A673 (cell line): ENCODE measurements around the gene MPO. TPM values are rescaled to one million over a fixed set of nuclear protein-coding genes. Genes with fewer than 3 reads are reported as not detected.

ENCODE experiments used
- BruUV-seq: library from RNA; stranded (reverse); fragments of 400-500 nt; replicated peaks from 2 replicates; lab custom pipeline; 2021; lab: Mats Ljungman, UMichigan
- CTCF ChIA-PET: fragments of 300-600 bp; sonication (Branson Sonifier 250); formaldehyde crosslinking; loops from one replicate; lab custom pipeline; 2022; ENCODE audit warnings: antibody characterized with exemption; lab: Charles Lee
- POLR2A ChIA-PET: fragments of 300-600 bp; sonication (Branson Sonifier 250); formaldehyde crosslinking; loops from one replicate; lab custom pipeline; 2022; ENCODE audit warnings: antibody characterized with exemption; ENCODE audit not compliant: low non-redundant PET; lab: Charles Lee
- DNase-seq: peaks from one replicate; pipeline ENCODE4 v3.0.0-alpha.2; 2015; ENCODE audit warnings: low spot score
- H3K27ac ChIP-seq: fragments of 200-600 bp; sonication (generic); 2 replicates; pipeline ENCODE4 v1.5.1; 2016; ENCODE audit warnings: mixed run types, low read depth, mild to moderate bottlenecking, mixed read lengths, antibody characterized with exemption, low read length; ENCODE audit not compliant: poor library complexity, severe bottlenecking
- H3K27me3 ChIP-seq: fragments of 200-600 bp; sonication (generic); replicated peaks from 2 replicates; pipeline ENCODE4 v1.6.1; 2017; ENCODE audit warnings: mixed run types, low read depth, mild to moderate bottlenecking, mixed read lengths, antibody characterized with exemption, low read length; ENCODE audit not compliant: insufficient read depth, poor library complexity
- H3K36me3 ChIP-seq: fragments of 200-600 bp; sonication (generic); 2 replicates; pipeline ENCODE4 v1.6.1; 2016; ENCODE audit warnings: mixed run types, mild to moderate bottlenecking, mixed read lengths, antibody characterized with exemption, low read length; ENCODE audit not compliant: insufficient read depth, poor library complexity, severe bottlenecking
- H3K4me1 ChIP-seq: fragments of 200-600 bp; sonication (generic); 2 replicates; pipeline ENCODE4 v1.6.1; 2017; ENCODE audit warnings: mixed run types, mild to moderate bottlenecking, mixed read lengths, antibody characterized with exemption, low read length; ENCODE audit not compliant: insufficient read depth, poor library complexity, severe bottlenecking
- H3K4me3 ChIP-seq: fragments of 200-600 bp; sonication (generic); 2 replicates; pipeline ENCODE4 v1.5.1; 2016; ENCODE audit warnings: low read depth, mixed run types, mild to moderate bottlenecking, mixed read lengths, low read length; ENCODE audit not compliant: poor library complexity, severe bottlenecking
- H3K9me3 ChIP-seq: fragments of 200-600 bp; sonication (generic); 2 replicates; pipeline ENCODE4 v1.6.1; 2016; ENCODE audit warnings: mixed run types, low read depth, mild to moderate bottlenecking, mixed read lengths, antibody characterized with exemption, low read length; ENCODE audit not compliant: poor library complexity, severe bottlenecking
- CTCF ChIP-seq: fragments of 300-800, 200-600 bp; sonication (generic); conservative IDR thresholded peaks from 2 replicates; pipeline ENCODE4 v1.5.1; 2017; ENCODE audit warnings: low read depth, mild to moderate bottlenecking, antibody characterized with exemption, low read length, moderate library complexity, mixed read lengths
- EZH2 ChIP-seq: fragments of 200-600 bp; sonication (generic); IDR thresholded peaks from 2 replicates; pipeline ENCODE4 v1.6.1; 2017; ENCODE audit warnings: borderline replicate concordance, low read depth, mild to moderate bottlenecking, mixed read lengths, antibody characterized with exemption, low read length; ENCODE audit not compliant: poor library complexity, severe bottlenecking
- intact Hi-C: fragments of 100-400 bp; cut with micrococcal nuclease; formaldehyde crosslinking; loops from one replicate; pipeline ENCODE4 v1.10.0; 2022; ENCODE audit not compliant: unreplicated experiment
- total RNA-seq: library from RNA; stranded (reverse); gene quantifications from 2 replicates; pipeline ENCODE4 v1.2.3, GENCODE V29; 2021

Gene MPO
- total RNA-seq, 1 experiment from 2014 or later: not detected

GRCh38 chr17:58250344-58251011, 30.3 kb downstream of the MPO start:
- BruUV-seq: no TSS peak
- H3K4me3 ChIP-seq: no peak overlapping the region
- ChIA-PET CTCF (interaction anchor here (0.6 to 1.8 kb wide), 7 partner anchors 8 to 198 kb away, joined by 3 to 8 read pairs (median 4); partner anchors contain the start of gene SUPT4H1), POLR2A (interaction anchor here (0.6 kb wide), 2 partner anchors 20 to 389 kb away, joined by 4 to 15 read pairs; no protein-coding TSS in a partner anchor)
- no peaks in the 10 kb centered on the region for H3K9me3 ChIP-seq
- no peaks in the 10 kb centered on the region for H3K36me3 ChIP-seq
- intact Hi-C loops: no loop called here
- no peak overlapping the region for H3K27ac ChIP-seq
- TF ChIP-seq CTCF (no peak), EZH2 (no peak)
- peaks cover 8% of the 10 kb centered on the region for H3K4me1 ChIP-seq
- no peak for DNase-seq
- peaks cover 24% of the 10 kb centered on the region for H3K27me3 ChIP-seq

GRCh38 chr17:58249270-58250133, 31.2 kb downstream of the MPO start:
- ChIA-PET CTCF (interaction anchor here (0.6 to 1.8 kb wide), 9 partner anchors 9 to 295 kb away, joined by 3 to 8 read pairs (median 4); partner anchors contain the start of gene SUPT4H1), POLR2A (interaction anchor here (0.6 kb wide), 2 partner anchors 19 to 388 kb away, joined by 4 to 15 read pairs; no protein-coding TSS in a partner anchor)
- Histone ChIP-seq H3K9me3 (no peaks in the 10 kb centered on the region), H3K4me1 (peaks cover 8% of the 10 kb centered on the region), H3K27ac (no peak overlapping the region), H3K27me3 (peaks cover 18% of the 10 kb centered on the region), H3K36me3 (no peaks in the 10 kb centered on the region), H3K4me3 (peak overlapping the region; percentile 43)
- TF ChIP-seq CTCF (peak; percentile 97), EZH2 (no peak)
- intact Hi-C loops: no loop called here
- BruUV-seq: no TSS peak
- DNase-seq: peak; percentile 70

GRCh38 chr17:58248955-58249269, 31.8 kb downstream of the MPO start:
- H3K4me1 ChIP-seq: peaks cover 8% of the 10 kb centered on the region
- no peaks in the 10 kb centered on the region for H3K36me3 ChIP-seq
- no peak for DNase-seq
- peak overlapping the region; percentile 43 for H3K4me3 ChIP-seq
- TF ChIP-seq CTCF (no peak), EZH2 (no peak)
- POLR2A ChIA-PET: no interaction called here
- CTCF ChIA-PET: interaction anchor here (0.9 to 1.8 kb wide), 5 partner anchors 36 to 199 kb away, joined by 3 to 8 read pairs (median 4); partner anchors contain the start of gene SUPT4H1
- no peak overlapping the region for H3K27ac ChIP-seq
- H3K27me3 ChIP-seq: peaks cover 14% of the 10 kb centered on the region
- no peaks in the 10 kb centered on the region for H3K9me3 ChIP-seq
- no TSS peak for BruUV-seq
- intact Hi-C loops: no loop called here
